ES-I3 (cell line): ENCODE data around the gene TCEAL2.
A peak's percentile ranks its signal among the peaks of the same experiment; 100 is the strongest.
"Not testable (repeated sequence)": the region's sequence is repeated elsewhere in the genome, so short reads cannot be mapped to it uniquely, and the experiment has no call there.

Source experiments
- H3K36me3 ChIP-seq: 2 replicates; pipeline ENCODE4 v1.6.1; 2013; ENCODE audit warnings: mild to moderate bottlenecking, low read length, control low read depth, moderate library complexity; ENCODE audit not compliant: insufficient read depth
- H3K4me1 ChIP-seq: 2 replicates; pipeline ENCODE4 v1.6.1; 2013; ENCODE audit warnings: mild to moderate bottlenecking, control low read depth, low read length; ENCODE audit not compliant: insufficient read depth
- H3K9ac ChIP-seq: 2 replicates; pipeline ENCODE4 v1.6.1; 2013; ENCODE audit warnings: low read depth, mild to moderate bottlenecking, low read length, moderate library complexity
- H3K9me3 ChIP-seq: 2 replicates; pipeline ENCODE4 v1.6.1; 2013; ENCODE audit warnings: mild to moderate bottlenecking, low read length, moderate library complexity; ENCODE audit not compliant: control insufficient read depth, insufficient read depth

TCEAL2 gene

DNA sequence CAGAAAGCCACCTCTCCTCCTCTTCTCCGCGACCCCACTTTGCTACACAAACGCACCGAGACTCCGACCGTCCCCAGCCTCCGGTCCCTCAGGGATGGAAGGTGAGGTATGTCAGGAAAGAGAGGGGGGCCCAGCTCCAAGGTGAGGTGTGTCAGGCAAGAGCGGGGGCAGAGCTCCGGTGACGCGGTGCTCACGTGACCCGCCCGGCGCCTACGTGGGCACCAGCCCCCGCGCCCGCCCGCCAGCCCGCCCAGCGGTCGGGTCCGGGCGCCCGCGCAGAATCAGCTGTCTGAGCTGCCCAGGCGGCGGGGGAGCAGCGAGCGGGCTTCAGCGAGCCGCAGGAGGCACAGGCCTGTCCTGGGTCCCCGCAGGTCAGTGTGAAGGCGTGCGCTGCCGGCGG is at the start of gene TCEAL2:
Gene TCEAL2 (plus strand): TSS at position 244 of the 400 bp plus-strand sequence. CDS start 1,152 bp downstream, outside the sequence.
- not testable (repeated sequence) for H3K36me3 ChIP-seq, H3K9me3 ChIP-seq, H3K4me1 ChIP-seq
- H3K9ac ChIP-seq, result peak within 1 kb of the TSS; percentile 53

DNA sequence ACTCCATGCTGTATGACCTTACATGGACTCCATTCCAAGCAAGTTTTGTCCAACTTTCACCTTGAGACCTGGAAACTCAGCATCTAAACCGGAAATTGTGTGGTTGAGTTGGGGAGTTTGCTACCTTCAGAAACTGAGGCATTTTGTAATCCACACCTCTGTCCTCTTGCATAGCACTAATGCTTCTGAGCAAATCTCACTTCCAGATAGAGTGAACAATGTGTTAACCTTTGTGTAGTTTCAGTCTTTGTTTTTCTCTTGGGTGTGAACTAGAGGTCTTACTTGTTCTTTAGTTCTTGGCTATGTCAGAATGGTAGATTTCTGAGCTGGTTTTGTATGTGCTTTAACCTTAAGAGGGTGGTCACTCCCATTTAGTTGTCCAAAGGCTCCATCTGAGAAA is 48.1 kb upstream of the TCEAL2 start:
- no peak overlapping the region for H3K9ac ChIP-seq
- no peaks in the 10 kb centered on the region for H3K9me3 ChIP-seq
- no peaks in the 10 kb centered on the region for H3K4me1 ChIP-seq
- H3K36me3 ChIP-seq, result no peaks in the 10 kb centered on the region

DNA sequence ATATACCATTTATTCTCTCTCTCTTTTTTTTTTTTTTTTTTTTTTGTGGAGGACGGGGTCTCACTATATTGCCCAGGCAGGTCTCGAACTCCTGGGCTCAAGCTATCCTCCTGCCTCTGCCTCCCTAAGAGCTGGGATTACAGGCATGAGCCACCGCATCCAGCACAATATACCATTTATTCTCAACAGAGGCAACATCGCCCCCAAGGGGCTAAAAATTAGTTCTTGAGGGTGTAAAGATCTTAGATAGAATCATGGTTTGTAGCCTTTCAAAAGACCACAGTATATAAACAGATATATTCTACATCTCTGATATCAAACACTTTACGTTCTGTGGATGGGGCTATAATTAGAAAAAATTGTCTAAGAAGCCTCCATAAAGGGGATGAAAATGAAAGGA is 39.8 kb upstream of the TCEAL2 start:
- no peak overlapping the region for H3K9ac ChIP-seq
- H3K36me3 ChIP-seq, result no peaks in the 10 kb centered on the region
- H3K9me3 ChIP-seq, result no peaks in the 10 kb centered on the region
- H3K4me1 ChIP-seq, result no peaks in the 10 kb centered on the region

DNA sequence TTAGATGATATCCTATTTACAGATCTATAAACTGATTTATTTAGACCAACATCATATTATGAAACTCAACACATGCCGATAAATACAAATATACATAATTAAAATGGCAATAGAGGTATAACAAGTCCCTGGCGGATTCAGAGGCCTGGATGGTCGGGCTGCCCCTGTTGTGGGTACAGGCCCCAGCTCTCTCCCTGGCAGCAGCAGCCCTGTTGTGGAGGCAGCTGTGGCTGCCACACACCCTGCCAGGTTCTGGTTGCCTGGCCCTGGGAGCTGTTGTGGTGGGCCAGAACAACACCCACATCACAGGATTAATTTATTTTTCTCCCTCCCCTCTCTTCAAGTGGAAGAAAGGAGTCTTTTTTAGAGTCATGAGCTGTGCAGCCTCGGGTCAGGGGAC is 12.1 kb upstream of the TCEAL2 start:
- H3K36me3 ChIP-seq, result no peaks in the 10 kb centered on the region
- H3K9me3 ChIP-seq, result 0 out of 2 replicates have a peak, but pooled peaks cover 3% of the 10 kb centered on the region
- no peaks in the 10 kb centered on the region for H3K4me1 ChIP-seq
- no peak overlapping the region for H3K9ac ChIP-seq

DNA sequence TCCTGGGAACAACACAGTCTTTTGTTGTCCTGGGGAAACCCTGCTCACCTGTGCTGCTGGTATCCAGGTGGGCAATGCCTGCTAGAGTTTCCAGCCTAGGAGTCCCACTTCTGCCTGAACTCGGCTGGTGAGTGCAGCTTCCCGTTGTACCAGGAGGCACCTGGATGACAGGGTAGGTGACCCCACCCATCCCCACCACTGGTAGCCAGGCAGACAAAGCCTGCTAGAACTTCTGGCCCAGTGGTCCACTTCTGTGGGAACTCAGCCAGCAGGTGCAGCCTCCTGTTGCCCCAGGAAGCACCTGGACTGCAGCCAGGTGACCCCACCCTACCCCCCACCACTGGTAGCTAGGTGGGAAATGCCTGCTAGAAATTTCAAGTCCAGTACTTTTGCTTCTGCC is 9.7 kb upstream of the TCEAL2 start:
- no peaks in the 10 kb centered on the region for H3K4me1 ChIP-seq
- H3K9ac ChIP-seq, result no peak overlapping the region
- no peaks in the 10 kb centered on the region for H3K36me3 ChIP-seq
- H3K9me3 ChIP-seq, result 0 out of 2 replicates have a peak, but pooled peaks cover 3% of the 10 kb centered on the region

DNA sequence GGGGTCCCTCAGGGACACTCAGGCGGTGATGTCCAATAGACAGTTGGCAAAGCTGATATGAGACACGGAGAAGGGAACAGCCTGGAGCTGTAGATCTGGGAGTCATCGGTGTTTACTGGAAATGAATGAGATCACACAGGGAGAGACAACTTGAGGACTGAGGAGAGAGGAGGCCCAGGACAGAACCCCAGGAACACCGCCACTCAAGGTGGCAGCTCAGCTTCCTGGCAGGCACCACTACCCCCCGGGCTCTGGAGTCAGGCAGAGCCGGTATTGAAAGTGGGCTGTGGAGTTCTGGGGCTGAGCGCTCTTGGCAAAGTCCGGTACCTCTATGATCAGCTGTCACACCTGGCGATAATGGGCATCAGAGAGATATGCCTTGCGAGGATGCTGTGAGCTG is 465 bp upstream of the TCEAL2 start:
- H3K9ac ChIP-seq, result peak overlapping the region; percentile 53; the same call in 1 of the 2 replicates
- not testable (repeated sequence) for H3K9me3 ChIP-seq, H3K36me3 ChIP-seq, H3K4me1 ChIP-seq

DNA sequence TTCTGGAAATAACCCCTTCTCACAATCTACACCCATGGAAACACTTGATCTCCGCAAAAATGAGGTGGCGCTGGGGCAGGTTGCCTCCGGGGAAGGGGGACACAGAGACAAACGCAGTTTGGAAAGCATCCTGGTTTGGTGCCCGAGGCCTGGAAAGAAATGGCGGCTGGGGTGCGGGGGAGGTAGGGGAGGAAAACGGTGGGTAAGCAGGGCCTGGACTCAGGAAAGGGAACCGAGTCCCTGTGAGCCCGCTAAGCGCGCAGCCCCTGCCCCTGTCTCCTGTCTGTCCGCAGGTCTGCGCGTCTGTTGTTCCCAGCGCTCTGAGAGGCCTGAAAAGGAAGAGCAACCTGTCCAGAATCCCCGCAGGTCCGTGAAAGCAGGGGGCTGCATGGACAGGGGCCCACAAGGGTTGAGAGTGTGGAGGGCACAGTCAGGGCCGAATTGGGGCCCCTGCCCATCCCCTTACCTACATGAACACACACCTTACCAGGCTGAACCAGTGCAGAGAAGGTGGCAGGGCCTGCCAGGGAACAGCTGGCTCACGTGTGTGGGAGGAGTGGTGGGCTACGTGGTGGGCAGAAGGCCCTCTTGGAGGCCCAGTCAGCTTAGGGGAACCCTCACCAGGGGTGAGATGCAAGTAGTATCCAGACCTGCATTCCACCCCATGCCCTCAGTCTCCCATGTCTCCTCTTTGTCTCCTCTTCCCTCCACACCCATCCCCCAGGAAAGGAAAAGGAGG is 770 bp downstream of the TCEAL2 start:
- not testable (repeated sequence) for H3K4me1 ChIP-seq, H3K9me3 ChIP-seq, H3K36me3 ChIP-seq
- peak overlapping the region; percentile 44 for H3K9ac ChIP-seq

DNA sequence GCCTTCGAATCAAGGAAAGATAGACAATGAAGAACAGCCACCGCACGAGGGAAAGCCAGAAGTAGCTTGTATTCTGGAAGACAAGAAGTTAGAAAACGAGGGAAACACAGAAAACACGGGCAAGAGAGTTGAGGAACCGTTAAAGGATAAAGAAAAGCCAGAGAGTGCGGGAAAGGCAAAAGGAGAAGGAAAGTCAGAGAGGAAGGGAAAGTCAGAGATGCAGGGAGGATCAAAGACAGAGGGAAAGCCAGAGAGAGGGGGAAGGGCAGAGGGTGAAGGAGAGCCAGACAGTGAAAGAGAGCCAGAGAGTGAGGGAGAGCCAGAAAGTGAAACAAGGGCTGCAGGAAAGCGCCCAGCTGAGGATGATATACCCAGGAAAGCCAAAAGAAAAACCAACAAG is 1.4 kb downstream of the TCEAL2 start:
- H3K36me3 ChIP-seq, result no peaks in the 10 kb centered on the region
- H3K4me1 ChIP-seq, result no peaks in the 10 kb centered on the region
- no peaks in the 10 kb centered on the region for H3K9me3 ChIP-seq
- H3K9ac ChIP-seq, result no peak overlapping the region; the same call in 1 of the 2 replicates

DNA sequence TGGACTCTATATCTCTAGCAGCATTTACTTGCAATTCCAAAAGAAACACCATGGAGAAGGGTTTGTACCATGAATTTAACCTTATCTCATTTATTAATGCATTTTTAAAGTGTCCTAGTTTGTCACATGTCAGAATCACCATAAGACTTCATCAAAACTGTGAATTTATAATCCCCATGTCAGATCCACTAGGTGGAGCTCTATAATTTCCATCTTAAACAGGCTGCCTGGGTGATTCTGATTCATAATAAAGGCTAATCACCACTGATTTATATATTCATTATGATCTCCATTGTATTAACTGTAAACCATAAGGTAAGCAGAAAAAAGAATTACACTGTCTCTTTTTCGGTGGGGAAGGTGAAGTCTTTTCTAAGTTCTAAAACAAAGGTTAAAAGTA is 4.0 kb downstream of the TCEAL2 start:
- no peaks in the 10 kb centered on the region for H3K4me1 ChIP-seq
- no peaks in the 10 kb centered on the region for H3K36me3 ChIP-seq

DNA sequence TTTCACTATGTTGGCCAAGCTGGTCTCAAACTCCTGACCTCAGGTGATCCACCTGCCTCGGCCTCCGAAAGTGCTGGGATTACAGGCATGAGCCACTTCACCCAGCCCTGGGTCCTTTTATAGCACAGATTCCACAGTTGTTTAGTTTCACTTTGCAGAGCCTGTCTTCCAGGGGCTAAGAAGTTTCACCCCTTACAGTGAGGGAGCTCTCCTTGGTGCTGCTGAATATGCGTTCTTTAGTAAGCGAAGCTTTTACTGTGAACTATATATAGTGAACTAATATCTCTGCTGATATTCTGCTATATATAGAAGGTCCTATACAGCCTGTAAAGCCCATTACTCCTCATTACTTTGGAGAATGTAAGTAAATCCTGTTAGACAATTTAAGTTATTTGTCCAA is 12.6 kb downstream of the TCEAL2 start:
- Histone ChIP-seq H3K4me1 (no peaks in the 10 kb centered on the region), H3K9ac (no peak overlapping the region), H3K36me3 (no peaks in the 10 kb centered on the region), H3K9me3 (no peaks in the 10 kb centered on the region)

More for the DNA sequence above, 4.0 kb downstream of the TCEAL2 start:
- Histone ChIP-seq H3K9ac (no peak overlapping the region), H3K9me3 (no peaks in the 10 kb centered on the region)

DNA sequence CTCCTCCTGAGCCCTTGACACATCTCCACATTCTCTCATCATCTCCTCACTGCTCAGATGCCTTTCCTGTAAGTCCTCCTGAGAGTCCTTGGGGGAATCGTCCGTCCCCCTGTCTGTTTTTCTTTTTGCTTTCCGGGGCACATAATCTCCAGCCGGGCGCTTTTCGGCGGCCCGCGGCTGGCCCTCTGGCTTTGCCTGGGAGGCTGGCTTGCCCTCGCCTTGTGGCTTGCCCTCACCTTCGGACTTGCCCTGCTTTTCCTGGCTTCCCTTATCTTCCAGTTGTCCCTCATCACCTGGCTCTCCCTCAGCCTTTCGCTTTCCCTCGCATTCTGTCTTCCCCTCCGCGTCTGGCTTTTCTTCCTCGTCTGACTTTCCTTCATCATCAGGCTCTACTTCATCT is 15.4 kb downstream of the TCEAL2 start:
- not testable (repeated sequence) for H3K36me3 ChIP-seq, H3K9me3 ChIP-seq, H3K9ac ChIP-seq, H3K4me1 ChIP-seq

DNA sequence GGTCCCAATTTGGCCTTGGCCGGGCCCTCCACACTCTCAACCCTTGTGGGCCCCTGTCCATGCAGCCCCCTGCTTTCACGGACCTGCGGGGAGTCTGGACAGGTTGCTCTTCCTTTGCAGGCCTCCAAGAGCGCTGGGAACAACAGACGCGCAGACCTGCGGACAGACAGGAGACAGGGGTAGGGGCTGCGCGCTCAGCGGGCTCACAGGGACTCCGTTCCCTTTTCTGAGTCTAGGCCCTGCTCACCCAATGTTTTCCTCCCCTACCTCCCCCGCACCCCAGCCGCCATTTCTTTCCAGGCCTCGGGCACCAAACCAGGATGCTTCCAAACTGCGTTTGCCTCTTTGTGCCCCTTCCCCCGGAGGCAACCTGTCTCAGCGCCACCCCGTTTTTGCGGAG is 16.2 kb downstream of the TCEAL2 start:
- not testable (repeated sequence) for H3K9me3 ChIP-seq, H3K9ac ChIP-seq, H3K36me3 ChIP-seq, H3K4me1 ChIP-seq

DNA sequence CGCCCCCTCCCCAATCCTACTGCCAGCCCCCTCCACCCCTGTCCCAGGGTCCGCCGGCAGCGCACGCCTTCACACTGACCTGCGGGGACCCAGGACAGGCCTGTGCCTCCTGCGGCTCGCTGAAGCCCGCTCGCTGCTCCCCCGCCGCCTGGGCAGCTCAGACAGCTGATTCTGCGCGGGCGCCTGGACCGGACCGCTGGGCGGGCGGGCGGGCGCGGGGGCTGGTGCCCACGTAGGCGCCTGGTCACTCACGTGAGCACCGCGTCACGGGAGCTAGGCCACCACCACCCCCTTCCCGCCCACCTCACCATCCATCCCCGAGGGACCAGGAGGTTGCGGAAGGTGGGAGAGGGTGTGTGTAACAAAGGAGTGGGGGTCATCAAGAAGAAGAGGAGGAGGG is 16.8 kb downstream of the TCEAL2 start, which contains the start of gene TCEAL6:
Gene TCEAL6 (minus strand): TSS at position 208 of the 400 bp plus-strand sequence.
- H3K36me3 ChIP-seq, H3K9me3 ChIP-seq, H3K4me1 ChIP-seq, H3K9ac ChIP-seq: not testable (repeated sequence)

DNA sequence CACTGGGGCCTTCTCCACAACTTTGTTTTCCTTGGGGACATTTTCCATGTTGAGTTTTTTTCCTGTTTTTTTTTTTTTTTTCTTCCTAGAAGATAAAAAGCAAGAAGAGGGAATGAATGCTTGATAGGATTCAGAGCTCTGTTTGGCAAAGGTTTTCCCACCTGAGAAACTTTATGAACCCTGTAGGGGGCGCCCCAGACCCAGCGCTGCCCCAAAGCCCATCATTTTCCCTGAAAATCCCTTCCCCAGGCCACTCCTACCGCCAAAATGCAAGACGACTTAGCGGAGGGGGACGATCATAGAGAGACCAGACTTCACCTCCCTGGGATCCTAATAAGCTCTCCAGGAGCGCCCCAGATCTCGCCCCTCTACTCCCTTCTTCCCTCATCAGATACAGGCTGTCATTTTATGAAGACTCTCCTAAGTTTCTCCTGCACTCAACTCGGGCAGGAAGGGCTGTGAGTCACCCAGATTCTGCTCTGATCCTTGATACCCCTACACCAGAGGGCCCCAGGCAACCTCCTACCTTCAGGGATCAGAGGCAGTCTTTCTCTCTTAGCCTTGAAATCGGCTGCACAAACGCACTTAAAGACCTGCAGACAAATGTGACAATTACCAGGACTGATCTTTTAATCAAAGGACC is 28.9 kb downstream of the TCEAL2 start:
- Histone ChIP-seq H3K36me3 (no peaks in the 10 kb centered on the region), H3K4me1 (no peaks in the 10 kb centered on the region), H3K9ac (peak overlapping the region; percentile 59; the same call in 1 of the 2 replicates), H3K9me3 (no peaks in the 10 kb centered on the region)
